Neutrophil (primary cell): ENCODE measurements around the gene OGFOD3.

Experiments used
- H3K27ac ChIP-seq: fragments of 200-600 bp; sonication (generic); 2 replicates; pipeline ENCODE4 v1.5.1; 2016; ENCODE audit warnings: mild to moderate bottlenecking, moderate library complexity
- H3K27me3 ChIP-seq: fragments of 200-600 bp; sonication (generic); 2 replicates; pipeline ENCODE4 v1.6.0; 2016; ENCODE audit warnings: mild to moderate bottlenecking
- H3K36me3 ChIP-seq: fragments of 200-600 bp; sonication (generic); 2 replicates; pipeline ENCODE4 v1.5.1; 2017
- H3K4me1 ChIP-seq, 2 experiments: fragments of 200-600 bp in 1 of 2; sonication (generic) in 1 of 2; 1 replicate in 1 of 2; 2 replicates in 1 of 2; pipeline versions ENCODE4 v1.5.1 to v1.6.1; 2013 to 2016; ENCODE audit warnings: low read depth in 1 of 2, low read length in 1 of 2, mild to moderate bottlenecking in 1 of 2, moderate library complexity in 1 of 2; ENCODE audit not compliant: control insufficient read depth in 1 of 2, insufficient read depth in 1 of 2
- H3K4me3 ChIP-seq, 2 experiments: fragments of 200-600 bp in 1 of 2; sonication (generic) in 1 of 2; 1 replicate in 1 of 2; 2 replicates in 1 of 2; pipeline ENCODE4 v1.5.1; 2013 to 2016; ENCODE audit warnings: low read depth in 1 of 2, low read length in 1 of 2, mild to moderate bottlenecking in 1 of 2, moderate library complexity in 1 of 2
- H3K9me3 ChIP-seq: fragments of 200-600 bp; sonication (generic); 2 replicates; pipeline ENCODE4 v1.5.1; 2016
- TF ChIP-seq, protein P1 (sequence below): fragments of 200-600 bp; sonication (generic); IDR thresholded peaks from 2 replicates; pipeline ENCODE4 v1.5.1; 2016; ENCODE audit warnings: antibody characterized with exemption

The OGFOD3 gene

DNA sequence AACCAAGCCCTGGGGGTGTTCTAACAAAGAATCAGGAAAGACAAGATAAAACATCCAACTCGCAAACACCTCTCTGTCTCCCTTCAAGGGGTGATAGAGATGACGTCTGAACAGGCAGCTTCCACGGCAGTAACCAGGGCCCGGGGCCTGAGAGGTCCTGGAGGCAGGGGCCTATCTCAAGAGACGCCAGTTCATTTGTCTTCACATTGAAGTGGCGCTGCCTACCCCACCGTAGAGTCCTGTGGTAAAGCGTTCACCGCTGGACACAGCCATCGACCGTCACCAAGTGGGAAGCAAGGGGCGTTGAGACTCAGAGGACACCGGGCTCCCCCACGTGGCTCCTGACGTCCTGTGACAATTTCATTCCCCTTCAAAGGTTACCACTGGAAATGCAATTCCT, 25.4 kb downstream of the OGFOD3 start:
- H3K4me3 ChIP-seq = no peak overlapping the region
- peaks cover 17% of the 10 kb centered on the region for H3K27me3 ChIP-seq
- H3K9me3 ChIP-seq = no peaks in the 10 kb centered on the region
- TF ChIP-seq, protein P1, sequence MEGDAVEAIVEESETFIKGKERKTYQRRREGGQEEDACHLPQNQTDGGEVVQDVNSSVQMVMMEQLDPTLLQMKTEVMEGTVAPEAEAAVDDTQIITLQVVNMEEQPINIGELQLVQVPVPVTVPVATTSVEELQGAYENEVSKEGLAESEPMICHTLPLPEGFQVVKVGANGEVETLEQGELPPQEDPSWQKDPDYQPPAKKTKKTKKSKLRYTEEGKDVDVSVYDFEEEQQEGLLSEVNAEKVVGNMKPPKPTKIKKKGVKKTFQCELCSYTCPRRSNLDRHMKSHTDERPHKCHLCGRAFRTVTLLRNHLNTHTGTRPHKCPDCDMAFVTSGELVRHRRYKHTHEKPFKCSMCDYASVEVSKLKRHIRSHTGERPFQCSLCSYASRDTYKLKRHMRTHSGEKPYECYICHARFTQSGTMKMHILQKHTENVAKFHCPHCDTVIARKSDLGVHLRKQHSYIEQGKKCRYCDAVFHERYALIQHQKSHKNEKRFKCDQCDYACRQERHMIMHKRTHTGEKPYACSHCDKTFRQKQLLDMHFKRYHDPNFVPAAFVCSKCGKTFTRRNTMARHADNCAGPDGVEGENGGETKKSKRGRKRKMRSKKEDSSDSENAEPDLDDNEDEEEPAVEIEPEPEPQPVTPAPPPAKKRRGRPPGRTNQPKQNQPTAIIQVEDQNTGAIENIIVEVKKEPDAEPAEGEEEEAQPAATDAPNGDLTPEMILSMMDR = no peak
- H3K4me1 ChIP-seq = no peaks in the 10 kb centered on the region
- H3K27ac ChIP-seq = no peak overlapping the region
- H3K36me3 ChIP-seq = no peaks in the 10 kb centered on the region

DNA sequence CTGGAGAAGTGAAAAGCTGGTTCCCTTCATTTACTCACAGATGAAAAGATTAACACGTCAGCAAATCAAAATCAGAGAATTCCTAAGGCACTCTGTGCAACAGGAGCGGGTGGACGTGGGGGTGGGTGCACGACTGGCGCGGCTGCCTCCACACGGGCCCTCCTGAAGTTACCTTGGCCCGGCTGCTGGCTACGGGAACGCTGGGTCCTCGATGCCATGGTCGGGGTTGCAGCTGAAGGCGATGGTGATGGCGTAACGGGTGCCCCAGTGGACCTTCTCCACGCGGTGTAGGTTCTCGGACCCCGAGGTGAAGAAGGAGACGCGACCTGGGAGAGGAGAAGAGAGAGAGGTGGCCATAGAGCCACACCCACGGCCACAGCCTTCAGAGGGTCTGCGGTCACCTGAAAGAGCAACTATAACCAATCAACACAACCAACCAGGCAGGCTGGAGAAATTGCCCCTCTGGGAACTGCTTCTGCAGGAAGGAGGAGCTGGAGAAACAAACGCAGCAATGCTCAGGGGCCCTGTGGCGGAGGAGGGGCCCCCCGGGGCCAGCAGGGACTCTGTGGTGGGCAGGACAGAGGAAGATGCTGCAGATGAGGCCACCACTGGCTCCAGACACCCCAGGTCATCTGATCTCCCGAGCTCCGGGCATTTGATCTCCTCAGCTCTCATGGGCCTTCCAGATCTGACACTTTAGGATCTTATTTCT, 26.0 kb downstream of the OGFOD3 start:
- no peak overlapping the region for H3K4me3 ChIP-seq
- no peaks in the 10 kb centered on the region for H3K36me3 ChIP-seq
- peaks cover 23% of the 10 kb centered on the region for H3K27me3 ChIP-seq
- H3K27ac ChIP-seq = no peak overlapping the region
- H3K4me1 ChIP-seq = peaks cover 4% of the 10 kb centered on the region in 2 experiments
- TF ChIP-seq, protein P1 = no peak
- H3K9me3 ChIP-seq = no peaks in the 10 kb centered on the region

DNA sequence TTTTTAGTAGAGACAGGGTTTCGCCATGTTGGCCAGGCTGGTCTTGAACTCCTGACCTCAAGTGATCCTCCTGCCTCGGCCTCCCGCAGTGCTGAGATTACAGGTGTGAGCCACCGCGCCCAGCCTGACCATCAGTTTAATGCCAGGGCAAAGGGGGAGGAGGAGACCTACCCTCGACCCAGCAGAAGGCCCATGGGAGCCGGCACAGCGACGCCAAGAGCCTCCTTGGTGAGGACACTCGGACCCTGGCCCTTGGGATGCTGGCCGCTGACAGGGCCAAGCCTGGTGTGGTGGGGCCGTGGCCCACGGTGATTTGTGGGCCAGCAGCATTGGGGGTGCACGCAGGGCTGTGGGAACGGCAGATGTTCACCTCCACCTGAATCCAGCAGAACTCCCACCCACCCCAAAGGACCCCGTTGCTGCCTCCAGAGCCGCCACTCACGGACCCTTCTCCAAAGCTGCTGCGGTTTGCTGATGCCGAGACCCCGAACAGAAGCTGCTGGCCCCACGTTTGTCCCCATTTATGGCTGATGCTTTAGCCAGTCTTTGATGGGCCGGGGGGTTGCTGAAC, 26.8 kb downstream of the OGFOD3 start:
- Histone ChIP-seq H3K36me3 (no peaks in the 10 kb centered on the region), H3K4me1 (peaks cover 10% of the 10 kb centered on the region in 2 experiments), H3K9me3 (no peaks in the 10 kb centered on the region), H3K4me3 (no peak overlapping the region), H3K27me3 (peaks cover 31% of the 10 kb centered on the region), H3K27ac (no peak overlapping the region)
- TF ChIP-seq, protein P1 = no peak

DNA sequence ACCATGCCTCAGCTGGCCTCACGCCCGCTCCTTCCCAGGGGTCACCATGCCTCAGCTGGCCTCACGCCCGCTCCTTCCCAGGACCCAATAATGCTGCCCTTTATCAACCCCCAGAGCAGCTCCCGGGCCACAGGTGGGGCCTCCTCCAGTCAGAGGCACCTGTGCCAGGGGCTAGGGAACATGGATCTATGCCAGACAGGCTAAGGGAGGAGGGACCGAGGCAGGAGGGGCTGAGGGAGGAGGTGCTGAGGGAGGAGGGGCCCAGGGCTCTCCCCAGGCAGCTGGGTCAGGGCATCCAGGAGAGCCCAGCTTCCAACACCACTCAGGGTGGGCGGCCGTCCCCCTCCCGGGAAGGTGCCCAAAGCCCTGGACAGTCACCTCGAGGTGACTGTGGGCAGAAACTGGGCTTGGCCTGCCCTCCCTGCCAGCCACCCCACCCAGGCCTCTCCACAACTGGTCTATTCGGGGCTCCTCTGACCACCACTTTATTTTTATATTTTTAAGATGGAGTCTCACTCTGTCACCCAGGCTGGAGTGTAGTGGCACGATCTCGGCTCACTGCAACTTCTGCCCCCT, 27.4 kb downstream of the OGFOD3 start:
- Histone ChIP-seq H3K9me3 (no peaks in the 10 kb centered on the region), H3K4me1 (peaks cover 10% of the 10 kb centered on the region in 2 experiments), H3K27ac (no peak overlapping the region), H3K27me3 (peaks cover 37% of the 10 kb centered on the region), H3K36me3 (no peaks in the 10 kb centered on the region), H3K4me3 (no peak overlapping the region)
- TF ChIP-seq, protein P1 = no peak

DNA sequence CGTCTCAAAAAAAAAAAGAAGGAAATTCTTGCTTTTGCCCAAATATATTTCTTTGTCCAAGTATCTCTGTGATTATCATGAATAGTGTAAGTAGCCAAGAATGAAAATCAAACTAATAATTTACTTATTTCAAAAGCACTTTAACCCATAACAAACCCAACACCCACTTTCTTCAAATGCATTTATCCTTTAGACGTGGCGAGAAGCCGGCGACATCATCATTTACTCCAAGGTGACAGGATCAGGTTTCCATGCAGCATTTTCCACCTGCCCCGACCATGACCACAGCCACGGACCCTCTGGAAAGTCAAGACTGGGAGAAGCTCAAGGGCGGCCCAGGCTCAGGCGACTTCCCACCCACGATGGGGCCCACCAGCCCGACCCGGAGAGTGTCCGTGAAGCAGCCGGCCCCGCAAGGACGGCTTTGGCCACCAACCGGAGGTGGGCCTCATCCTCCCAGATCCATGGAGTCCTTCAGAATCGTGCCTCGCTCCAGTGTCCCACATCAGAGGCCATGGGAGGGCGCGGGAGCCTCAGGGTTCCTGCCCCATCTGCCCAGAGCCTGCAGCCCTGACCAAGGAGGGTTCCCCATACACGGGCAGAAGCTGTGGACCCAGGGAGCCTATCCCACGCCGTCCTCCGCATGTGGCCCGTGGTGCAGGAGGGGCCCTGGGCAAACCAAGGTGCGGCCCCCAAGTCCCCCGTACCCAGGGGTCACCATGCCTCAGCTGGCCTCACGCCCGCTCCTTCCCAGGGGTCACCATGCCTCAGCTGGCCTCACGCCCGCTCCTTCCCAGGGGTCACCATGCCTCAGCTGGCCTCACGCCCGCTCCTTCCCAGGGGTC, 28.1 kb downstream of the OGFOD3 start:
- TF ChIP-seq, protein P1 = no peak
- H3K27me3 ChIP-seq = peaks cover 44% of the 10 kb centered on the region
- H3K4me3 ChIP-seq = no peak overlapping the region
- H3K27ac ChIP-seq = no peak overlapping the region
- no peaks in the 10 kb centered on the region for H3K9me3 ChIP-seq
- H3K36me3 ChIP-seq = no peaks in the 10 kb centered on the region
- H3K4me1 ChIP-seq = peaks cover 10% of the 10 kb centered on the region in 2 experiments
